ENCODE data around the gene HEXA.

HEXA gene

GRCh38 chr15:72372361-72372760 is 3.5 kb downstream of the HEXA start:
- no peak for DNase-seq

GRCh38 chr15:72369964-72370363 is 5.8 kb downstream of the HEXA start:
- DNase-seq, result no peak

- no peak for DNase-seq
Observed at GRCh38 chr15:72368899-72369298, 6.9 kb downstream of the HEXA start.

GRCh38 chr15:72368325-72368724 is 7.5 kb downstream of the HEXA start:
- no peak for DNase-seq

- no peak for DNase-seq
Observed at GRCh38 chr15:72365844-72366243, 10.0 kb downstream of the HEXA start.

- DNase-seq, result no peak
Observed at GRCh38 chr15:72361176-72361575, 14.6 kb downstream of the HEXA start.

- DNase-seq, result no peak
Observed at GRCh38 chr15:72358650-72359171, 17.1 kb downstream of the HEXA start.

GRCh38 chr15:72358121-72358520 is 17.7 kb downstream of the HEXA start:
- no peak for DNase-seq

GRCh38 chr15:72354496-72354895 is 21.3 kb downstream of the HEXA start:
- DNase-seq, result no peak

- no peak for DNase-seq
Observed at GRCh38 chr15:72353266-72353665, 22.5 kb downstream of the HEXA start.

GRCh38 chr15:72345806-72346205 is 30.0 kb downstream of the HEXA start:
- DNase-seq, result no peak

- no peak for DNase-seq
Observed at GRCh38 chr15:72345280-72345679, 30.5 kb downstream of the HEXA start.

- no peak for DNase-seq
Observed at GRCh38 chr15:72344602-72345001, 31.2 kb downstream of the HEXA start.

- DNase-seq, result no peak
Observed at GRCh38 chr15:72342385-72342784, 33.4 kb downstream of the HEXA start.

GRCh38 chr15:72341361-72341760 is 34.5 kb downstream of the HEXA start:
- no peak for DNase-seq

- no peak for DNase-seq
Observed at GRCh38 chr15:72340366-72340765, 35.4 kb downstream of the HEXA start.

- peak; percentile 71 for DNase-seq
Observed at GRCh38 chr15:72339777-72340177, 36.0 kb downstream of the HEXA start.

GRCh38 chr15:72338617-72339321 is 37.0 kb downstream of the HEXA start:
- no peak for DNase-seq

- DNase-seq, result no peak
Observed at GRCh38 chr15:72338148-72338547, 37.7 kb downstream of the HEXA start.

- no peak for DNase-seq
Observed at GRCh38 chr15:72334842-72335241, 41.0 kb downstream of the HEXA start.

GRCh38 chr15:72331021-72331420 is 44.8 kb downstream of the HEXA start:
- DNase-seq, result no peak

- DNase-seq, result no peak
Observed at GRCh38 chr15:72323752-72324151, 52.1 kb downstream of the HEXA start.

- DNase-seq, result peak; percentile 68
Observed at GRCh38 chr15:72319985-72320671, 55.7 kb downstream of the HEXA start, which contains the start of gene CELF6. Gene CELF6 (minus strand): TSS chr15:72320157. CDS start chr15:72319874, 283 bp downstream.

GRCh38 chr15:72319360-72319984 is 56.3 kb downstream of the HEXA start:
- DNase-seq, result no peak

Data from SHP77 treated with DMSO at 0.1 percent for 48 hours (cell line).